Hepatocyte (in vitro differentiated cells): ENCODE measurements around the gene LHX8. TPM values are rescaled to one million over a fixed set of nuclear protein-coding genes. Genes with fewer than 3 reads are reported as not detected.

Source experiments
- DNase-seq: peaks from one replicate; pipeline ENCODE4 v3.0.0-alpha.2; 2016; ENCODE audit warnings: low spot score
- H2AFZ ChIP-seq: fragments of 200-600 bp; sonication (generic); 2 replicates; pipeline ENCODE4 v1.6.0; 2016; ENCODE audit warnings: antibody characterized with exemption, mild to moderate bottlenecking
- H3K27ac ChIP-seq: fragments of 200-600 bp; sonication (generic); 2 replicates; pipeline ENCODE4 v1.5.1; 2016; ENCODE audit warnings: mild to moderate bottlenecking
- H3K27me3 ChIP-seq: fragments of 200-600 bp; sonication (generic); 2 replicates; pipeline ENCODE4 v1.6.1; 2016
- H3K36me3 ChIP-seq: fragments of 200-600 bp; sonication (generic); replicated peaks from 2 replicates; pipeline ENCODE4 v1.5.1; 2016; ENCODE audit warnings: low read depth; ENCODE audit not compliant: insufficient read depth
- H3K4me1 ChIP-seq: fragments of 200-600 bp; sonication (generic); 2 replicates; pipeline ENCODE4 v1.5.1; 2016; ENCODE audit warnings: mild to moderate bottlenecking, moderate library complexity; ENCODE audit not compliant: insufficient read depth
- H3K4me2 ChIP-seq: fragments of 200-600 bp; sonication (generic); 2 replicates; pipeline ENCODE4 v1.6.0; 2016
- H3K4me3 ChIP-seq: fragments of 200-600 bp; sonication (generic); 2 replicates; pipeline ENCODE4 v1.5.1; 2016; ENCODE audit warnings: mild to moderate bottlenecking
- H3K79me2 ChIP-seq: fragments of 200-600 bp; sonication (generic); 2 replicates; pipeline ENCODE4 v1.6.0; 2017; ENCODE audit warnings: mild to moderate bottlenecking
- H3K9me2 ChIP-seq: fragments of 200-600 bp; sonication (generic); replicated peaks from 2 replicates; pipeline ENCODE4 v1.6.0; 2017; ENCODE audit warnings: mild to moderate bottlenecking; ENCODE audit not compliant: insufficient read depth
- H3K9me3 ChIP-seq: fragments of 200-600 bp; sonication (generic); 2 replicates; pipeline ENCODE4 v1.5.1; 2016; ENCODE audit warnings: low read depth, mild to moderate bottlenecking
- H4K20me1 ChIP-seq: fragments of 200-600 bp; sonication (generic); 2 replicates; pipeline ENCODE4 v1.6.0; 2016; ENCODE audit warnings: mild to moderate bottlenecking; ENCODE audit not compliant: insufficient read depth, poor library complexity, severe bottlenecking
- EZH2 ChIP-seq: fragments of 200-600 bp; sonication (generic); IDR thresholded peaks from 2 replicates; pipeline ENCODE4 v1.6.1; 2016; ENCODE audit warnings: antibody characterized with exemption, mild to moderate bottlenecking, borderline replicate concordance
- EZH2phosphoT487 ChIP-seq: fragments of 200-600 bp; sonication (generic); IDR thresholded peaks from one replicate; pipeline ENCODE4 v1.6.1; 2018; ENCODE audit warnings: antibody characterized with exemption, mild to moderate bottlenecking, low read depth, moderate library complexity; ENCODE audit not compliant: unreplicated experiment, severe bottlenecking
- WGBS: methylation state at CpG from one replicate; pipeline ENCODE4 v1.1.6; 2016; ENCODE audit warnings: low lambda C conversion rate; ENCODE audit errors: missing lambda C conversion rate; 5-methylcytosine and 5-hydroxymethylcytosine counted together
- polyA plus RNA-seq: library from polyadenylated mRNA; unstranded; fragments of >200 nt; fragmentation: Nextera tagmentation; extraction: Ambion mirVana; gene quantifications from 2 replicates; pipeline ENCODE4 v1.2.1, GENCODE V29; 2016
- total RNA-seq: library from RNA; depleted of rRNA; stranded (reverse); fragments of >200 nt; gene quantifications from 2 replicates; pipeline ENCODE4 v1.2.3, GENCODE V29; 2014
- TF ChIP-seq, protein P1 (sequence below): fragments of 200-600 bp; sonication (generic); IDR thresholded peaks from 2 replicates; pipeline ENCODE4 v1.5.1; 2016; ENCODE audit warnings: antibody characterized with exemption, mild to moderate bottlenecking; ENCODE audit not compliant: poor library complexity

LHX8 gene
- total and polyA plus RNA-seq, 2 experiments from 2014 or later: 0.37 to 0.87 TPM

DNA sequence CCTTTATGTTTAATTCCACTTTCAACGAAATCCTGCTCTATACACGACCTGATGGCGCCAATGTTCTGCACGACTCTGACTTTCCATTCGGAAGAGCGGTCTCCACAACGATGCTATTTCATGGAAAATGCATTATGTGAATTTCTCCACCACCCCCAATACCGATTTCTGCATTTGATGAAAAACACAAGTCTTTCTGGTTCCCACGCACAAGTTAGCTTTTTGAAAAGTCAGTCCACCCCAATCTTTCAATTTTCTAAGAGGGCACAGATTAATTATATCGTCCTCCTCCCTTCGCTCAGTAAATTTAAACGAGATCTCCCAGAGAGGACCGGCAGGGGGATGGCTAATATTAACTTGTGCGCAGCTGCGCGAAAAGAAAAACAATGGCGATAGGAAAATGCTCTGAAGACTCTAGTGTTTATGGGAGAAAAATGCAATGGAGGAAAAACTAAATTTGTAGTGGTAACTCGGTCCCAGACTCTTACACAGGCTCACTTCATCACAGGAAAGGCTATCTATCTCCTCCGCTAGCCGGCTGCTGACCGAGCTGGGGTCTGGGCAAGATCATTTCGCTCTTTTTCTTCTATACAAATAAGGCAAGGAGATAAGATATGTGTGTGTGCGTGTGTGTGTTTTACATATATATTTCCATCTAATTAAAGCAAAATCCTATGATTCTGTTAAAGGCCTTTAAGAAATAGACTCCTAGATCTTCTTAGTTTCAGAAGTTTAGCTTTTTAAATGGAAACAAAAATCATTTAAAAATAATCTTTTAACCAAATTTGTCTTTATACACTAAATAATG is 1.2 kb upstream of the LHX8 start:
- TF ChIP-seq, protein P1, sequence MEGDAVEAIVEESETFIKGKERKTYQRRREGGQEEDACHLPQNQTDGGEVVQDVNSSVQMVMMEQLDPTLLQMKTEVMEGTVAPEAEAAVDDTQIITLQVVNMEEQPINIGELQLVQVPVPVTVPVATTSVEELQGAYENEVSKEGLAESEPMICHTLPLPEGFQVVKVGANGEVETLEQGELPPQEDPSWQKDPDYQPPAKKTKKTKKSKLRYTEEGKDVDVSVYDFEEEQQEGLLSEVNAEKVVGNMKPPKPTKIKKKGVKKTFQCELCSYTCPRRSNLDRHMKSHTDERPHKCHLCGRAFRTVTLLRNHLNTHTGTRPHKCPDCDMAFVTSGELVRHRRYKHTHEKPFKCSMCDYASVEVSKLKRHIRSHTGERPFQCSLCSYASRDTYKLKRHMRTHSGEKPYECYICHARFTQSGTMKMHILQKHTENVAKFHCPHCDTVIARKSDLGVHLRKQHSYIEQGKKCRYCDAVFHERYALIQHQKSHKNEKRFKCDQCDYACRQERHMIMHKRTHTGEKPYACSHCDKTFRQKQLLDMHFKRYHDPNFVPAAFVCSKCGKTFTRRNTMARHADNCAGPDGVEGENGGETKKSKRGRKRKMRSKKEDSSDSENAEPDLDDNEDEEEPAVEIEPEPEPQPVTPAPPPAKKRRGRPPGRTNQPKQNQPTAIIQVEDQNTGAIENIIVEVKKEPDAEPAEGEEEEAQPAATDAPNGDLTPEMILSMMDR: no peak
- TF ChIP-seq EZH2phosphoT487: peak; percentile 28
- TF ChIP-seq EZH2: peak; percentile 64
- Histone ChIP-seq H3K79me2 (no peaks in the 10 kb centered on the region), H3K4me1 (peaks cover 26% of the 10 kb centered on the region), H3K27ac (peak overlapping the region; percentile 56), H2AFZ (peak overlapping the region; percentile 21), H3K9me3 (no peaks in the 10 kb centered on the region), H3K4me2 (peak overlapping the region; percentile 88), H3K36me3 (no peaks in the 10 kb centered on the region), H4K20me1 (no peaks in the 10 kb centered on the region), H3K4me3 (no peak overlapping the region), H3K9me2 (no peaks in the 10 kb centered on the region), H3K27me3 (peaks cover 99% of the 10 kb centered on the region)
- 5% methylated on average over 23 of the region's 23 CpGs for WGBS
- no peak for DNase-seq

DNA sequence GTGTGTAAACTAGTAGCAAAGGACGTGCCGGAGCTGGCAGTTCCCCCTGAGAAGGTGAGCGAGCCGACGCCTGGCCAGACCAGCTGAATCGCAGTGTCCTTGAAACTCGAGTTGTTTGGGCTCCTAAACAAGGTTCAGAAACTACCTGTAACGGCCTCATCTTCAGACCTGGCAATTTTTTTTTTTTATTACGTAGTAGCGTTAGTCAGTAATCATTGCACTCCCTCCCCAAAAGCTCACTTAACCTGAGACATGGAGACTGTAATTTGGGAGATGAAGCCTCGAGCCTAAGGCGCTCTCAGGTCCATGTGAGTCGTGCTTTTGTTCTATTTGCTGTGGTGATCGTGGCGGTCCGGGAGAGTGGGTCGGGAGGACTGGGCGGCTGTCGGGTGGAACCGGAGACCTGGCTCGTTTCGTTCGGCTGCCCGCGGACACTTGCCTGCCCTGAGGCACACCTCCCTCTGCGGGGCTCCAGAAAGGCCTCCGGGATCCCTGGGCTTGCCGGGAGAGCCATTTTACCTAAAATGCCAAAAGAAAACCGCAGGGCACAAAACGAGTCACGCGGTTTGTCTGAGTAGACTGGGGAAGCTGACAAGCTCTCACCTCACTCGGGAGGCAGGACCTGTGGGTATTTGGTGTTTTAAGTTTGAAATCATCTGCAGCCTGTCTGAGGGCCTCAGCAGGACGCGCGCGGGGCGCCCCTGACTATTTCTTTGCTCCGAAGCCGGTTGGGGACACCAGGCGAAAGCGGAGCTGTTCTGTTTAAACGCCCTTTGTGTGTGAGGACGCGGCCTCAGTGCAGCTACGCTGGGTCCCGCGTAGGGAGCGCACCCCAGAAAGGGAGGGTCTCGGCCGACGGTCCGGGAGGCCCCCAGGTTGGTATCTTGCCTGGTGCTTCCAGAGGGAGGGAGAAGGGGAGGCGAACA is 722 bp downstream of the LHX8 start:
- peaks cover 22% of the 10 kb centered on the region for H3K4me1 ChIP-seq
- peak overlapping the region; percentile 6 for H3K4me3 ChIP-seq
- no peaks in the 10 kb centered on the region for H4K20me1 ChIP-seq
- peaks cover 98% of the 10 kb centered on the region for H3K27me3 ChIP-seq
- H2AFZ ChIP-seq: peak overlapping the region; percentile 56
- no peaks in the 10 kb centered on the region for H3K79me2 ChIP-seq
- TF ChIP-seq EZH2phosphoT487 (no peak), EZH2 (peak; percentile 88)
- TF ChIP-seq, protein P1: no peak
- H3K4me2 ChIP-seq: peak overlapping the region; percentile 88
- H3K36me3 ChIP-seq: no peaks in the 10 kb centered on the region
- no peak for DNase-seq
- 2% methylated on average over 54 of the region's 54 CpGs for WGBS
- peak overlapping the region; percentile 2 for H3K27ac ChIP-seq
- H3K9me3 ChIP-seq: no peaks in the 10 kb centered on the region
- H3K9me2 ChIP-seq: no peaks in the 10 kb centered on the region

DNA sequence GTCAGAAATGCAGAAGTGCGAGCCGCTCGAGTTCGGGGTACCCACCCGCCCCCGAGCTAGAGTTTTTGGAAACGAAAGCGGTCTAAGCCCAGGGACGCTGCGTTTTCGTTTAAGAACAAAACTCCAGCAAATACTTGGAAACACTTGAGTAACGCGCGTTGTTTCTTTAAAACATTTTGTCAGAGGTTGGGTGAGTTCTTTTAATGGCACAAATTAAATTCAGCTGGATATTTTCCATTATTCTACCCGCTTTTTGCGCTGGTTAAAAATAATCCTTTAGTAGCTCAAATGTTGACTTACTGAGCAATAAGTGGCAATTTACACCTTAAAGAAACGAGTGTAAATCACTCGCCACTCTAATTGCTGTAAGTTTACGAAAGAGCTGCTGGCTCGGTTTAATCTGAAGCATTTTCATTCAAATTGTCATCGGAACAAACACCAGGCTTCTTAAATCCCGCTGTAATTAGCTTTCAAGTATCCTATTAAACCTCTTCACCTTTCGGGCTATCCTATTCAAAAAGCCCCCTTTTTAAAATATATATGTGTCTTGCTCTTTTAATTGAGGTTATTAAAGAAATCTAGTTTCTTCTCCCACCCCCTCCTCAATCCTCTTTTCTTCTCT is 1.5 kb downstream of the LHX8 start:
- Histone ChIP-seq H3K4me3 (peak overlapping the region; percentile 6), H2AFZ (peak overlapping the region; percentile 56)

More for the DNA sequence above, 1.5 kb downstream of the LHX8 start:
- peak overlapping the region; percentile 88 for H3K4me2 ChIP-seq
- H3K27ac ChIP-seq: peak overlapping the region; percentile 2
- peaks cover 97% of the 10 kb centered on the region for H3K27me3 ChIP-seq
- H3K79me2 ChIP-seq: no peaks in the 10 kb centered on the region
- TF ChIP-seq EZH2 (no peak), EZH2phosphoT487 (no peak)
- TF ChIP-seq, protein P1: no peak
- no peak for DNase-seq
- H3K9me2 ChIP-seq: no peaks in the 10 kb centered on the region
- no peaks in the 10 kb centered on the region for H3K9me3 ChIP-seq
- H3K4me1 ChIP-seq: peaks cover 16% of the 10 kb centered on the region
- H4K20me1 ChIP-seq: no peaks in the 10 kb centered on the region
- H3K36me3 ChIP-seq: no peaks in the 10 kb centered on the region
- 2% methylated on average over 23 of the region's 23 CpGs for whole genome bisulfite sequencing
